Upper lobe of left lung (tissue), 6 donors: ENCODE data around the gene IFT27. TPM values are rescaled to one million over a fixed set of nuclear protein-coding genes. Genes with fewer than 3 reads are reported as not detected.

Experiments
- ATAC-seq, 2 donors: fragments of 200-7000 bp; cut with Tn5 transposase; one replicate each; pipeline ENCODE4 v1.9.1; 2022; ENCODE audit warnings: mild to moderate bottlenecking in 2 of 2, moderate library complexity in 2 of 2; ENCODE audit not compliant: low FRiP score in 2 of 2
- DNase-seq, 2 donors: peaks; one replicate each; pipeline ENCODE4 v3.0.0-alpha.2; 2019 to 2020
- H3K27ac ChIP-seq, 4 donors: fragments of 200-600 bp; sonication (generic); one replicate each; pipeline ENCODE4 v1.5.1; 2016 to 2019
- H3K27me3 ChIP-seq, 4 donors: fragments of 200-600 bp; sonication (generic); one replicate each; pipeline ENCODE4 v1.5.1; 2017 to 2019
- H3K36me3 ChIP-seq, 4 donors: fragments of 200-600 bp; sonication (generic); one replicate each; pipeline ENCODE4 v1.5.1; 2016 to 2019
- H3K4me1 ChIP-seq, 4 donors: fragments of 200-600 bp; sonication (generic); one replicate each; pipeline ENCODE4 v1.5.1; 2018 to 2019
- H3K4me3 ChIP-seq, 4 donors: fragments of 200-600 bp; sonication (generic); one replicate each; pipeline ENCODE4 v1.5.1; 2017 to 2019; ENCODE audit warnings: mild to moderate bottlenecking in 2 of 4, moderate library complexity in 1 of 4
- H3K9me3 ChIP-seq, 4 donors: fragments of 200-600 bp; sonication (generic); one replicate each; pipeline ENCODE4 v1.5.1; 2018 to 2019
- CTCF ChIP-seq, 6 experiments: fragments of 450-650 bp in 4 of 6; fragments of 200-600 bp in 2 of 6; sonication (generic) in 2 of 6; IDR thresholded peaks; one replicate each; pipeline ENCODE4 v1.5.1; 2016 to 2019; ENCODE audit warnings: antibody characterized with exemption in 6 of 6
- EP300 ChIP-seq, 4 donors: sonication (generic); formaldehyde crosslinking; IDR thresholded peaks; one replicate each; pipeline ENCODE4 v1.5.1; 2017; ENCODE audit warnings: antibody characterized with exemption in 4 of 4, control low read depth in 2 of 4
- POLR2A ChIP-seq, 4 donors: fragments of 450-650 bp; IDR thresholded peaks; one replicate each; pipeline ENCODE4 v1.5.1; 2016 to 2017; ENCODE audit warnings: antibody characterized with exemption in 4 of 4, mild to moderate bottlenecking in 2 of 4
- POLR2AphosphoS5 ChIP-seq, 2 donors: sonication (generic); formaldehyde crosslinking; IDR thresholded peaks; one replicate each; pipeline ENCODE4 v1.5.1; 2017; ENCODE audit warnings: antibody characterized with exemption in 2 of 2
- WGBS, 2 donors: methylation state at CpG; one replicate each; pipeline ENCODE4 v1.1.5; 2017 to 2018; 5-methylcytosine and 5-hydroxymethylcytosine counted together
- total RNA-seq, 6 donors: library from RNA; depleted of rRNA in 4 of 6; stranded (reverse); fragments of >200 nt in 4 of 6; gene quantifications; one replicate each; pipeline versions ENCODE4 v1.1.0 to v1.2.1, GENCODE V29; 2016 to 2021
- donor health status: DM: no; HTN: no; CAD: no; lungs with moderate emphysema.
- donor health status: DM: no; HTN: yes; CAD: no; lungs with severe emphysema.

The IFT27 gene
- total RNA-seq, 6 donors from 2014 or later: 12.6 to 43.0 (median 27.4) TPM

GRCh38 chr22:36795633-36796032 lies 19.7 kb upstream of the IFT27 start:
- H3K27ac ChIP-seq: no peak overlapping the region
- H3K27me3 ChIP-seq: no peaks in the 10 kb centered on the region
- ATAC-seq (no peak), DNase-seq (no peak)
- no peaks in the 10 kb centered on the region for H3K9me3 ChIP-seq
- WGBS, 2 donors: 73 to 78% methylated on average over 7 of the region's 7 CpGs
- H3K36me3 ChIP-seq: no peaks in the 10 kb centered on the region
- TF ChIP-seq EP300 (IDR thresholded peaks at IDR 0.05) (no peak), POLR2A (IDR thresholded peaks at IDR 0.05) (no peak), CTCF (IDR thresholded peaks at IDR 0.05) (no peak), POLR2AphosphoS5 (IDR thresholded peaks at IDR 0.05) (no peak)
- H3K4me3 ChIP-seq: no peak overlapping the region
- H3K4me1 ChIP-seq: no peaks in the 10 kb centered on the region

DNA sequence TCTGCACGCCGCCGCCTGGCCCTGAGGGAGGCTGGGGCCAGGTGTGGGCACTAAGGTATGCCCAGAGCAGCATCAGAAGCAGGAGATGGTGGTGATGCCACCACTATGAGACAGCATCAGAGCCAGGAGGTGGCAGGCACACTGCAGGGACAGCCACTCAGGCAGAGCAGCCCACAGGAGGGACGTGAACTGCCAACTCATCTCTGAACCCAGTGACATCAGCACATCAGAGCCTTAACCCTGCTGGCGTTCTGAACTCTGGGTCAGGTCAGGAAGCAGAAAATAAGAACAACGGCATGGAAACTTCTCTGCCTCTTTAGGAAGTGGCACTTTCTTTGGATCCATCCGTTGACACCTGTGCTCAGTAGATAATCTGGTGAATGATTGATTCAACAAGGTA lies 14.7 kb upstream of the IFT27 start:
- no peak for TF ChIP-seq CTCF (IDR thresholded peaks at IDR 0.05)
- no peak for TF ChIP-seq EP300 (IDR thresholded peaks at IDR 0.05)
- TF ChIP-seq POLR2A (IDR thresholded peaks at IDR 0.05): no peak
- no peak for TF ChIP-seq POLR2AphosphoS5 (IDR thresholded peaks at IDR 0.05)
- 41 to 57% methylated on average over 6 to 7 of the region's 7 CpGs for WGBS, 2 donors
- Histone ChIP-seq H3K4me1 (no peaks in the 10 kb centered on the region), H3K27me3 (no peaks in the 10 kb centered on the region), H3K36me3 (no peaks in the 10 kb centered on the region), H3K27ac (no peak overlapping the region), H3K9me3 (no peaks in the 10 kb centered on the region), H3K4me3 (no peak overlapping the region)
- ATAC-seq (no peak), DNase-seq (no peak)

- DNase-seq (no peak), ATAC-seq (no peak)
- TF ChIP-seq EP300 (IDR thresholded peaks at IDR 0.05): no peak
- no peak for TF ChIP-seq CTCF (IDR thresholded peaks at IDR 0.05)
- TF ChIP-seq POLR2AphosphoS5 (IDR thresholded peaks at IDR 0.05): no peak
- TF ChIP-seq POLR2A (IDR thresholded peaks at IDR 0.05): no peak
- Histone ChIP-seq H3K9me3 (no peaks in the 10 kb centered on the region), H3K36me3 (no peaks in the 10 kb centered on the region), H3K4me3 (no peak overlapping the region), H3K4me1 (peaks cover 0 to under 1% (median under 1%) of the 10 kb centered on the region in 4 donors), H3K27me3 (no peaks in the 10 kb centered on the region), H3K27ac (no peak overlapping the region)
- WGBS, 2 donors: 49 to 67% methylated on average over 13 to 17 of the region's 17 CpGs
These were observed 11.5 kb upstream of the IFT27 start for GRCh38 chr22:36787204-36787988.

GRCh38 chr22:36783743-36784142 lies 7.8 kb upstream of the IFT27 start:
- Histone ChIP-seq H3K4me3 (no peak overlapping the region), H3K9me3 (no peaks in the 10 kb centered on the region), H3K36me3 (no peaks in the 10 kb centered on the region), H3K27me3 (no peaks in the 10 kb centered on the region), H3K27ac (no peak overlapping the region), H3K4me1 (peaks cover 0 to 9% (median 8%) of the 10 kb centered on the region in 4 donors)
- TF ChIP-seq POLR2AphosphoS5 (IDR thresholded peaks at IDR 0.05) (no peak), POLR2A (IDR thresholded peaks at IDR 0.05) (no peak), EP300 (IDR thresholded peaks at IDR 0.05) (no peak), CTCF (IDR thresholded peaks at IDR 0.05) (no peak)
- ATAC-seq: no peak
- WGBS, 2 donors: 84 to 96% methylated on average over 2 of the region's 2 CpGs
- DNase-seq: no peak
